Stimulated activated CD4-positive, alpha-beta T cell treated with anti-CD3 and anti-CD28 coated beads, Interleukin-15, amount 100 ng/mL, for 24 hours (primary cell): ENCODE results near the gene TBR1.

Experiments
- DNase-seq: peaks from one replicate; pipeline ENCODE4 v3.0.0-alpha.2; 2020

Gene TBR1

GRCh38 chr2:161415034-161415986 lies 787 bp upstream of the TBR1 start:
- peak; percentile 31 for DNase-seq

GRCh38 chr2:161416708-161417437 lies 776 bp downstream of the TBR1 start:
- DNase-seq, result peak; percentile 28

GRCh38 chr2:161417438-161418274 lies 1.6 kb downstream of the TBR1 start:
- DNase-seq, result no peak

- no peak for DNase-seq
These were observed 2.2 kb downstream of the TBR1 start for GRCh38 chr2:161418275-161418714.

- DNase-seq, result peak; percentile 26
These were observed 2.9 kb downstream of the TBR1 start for GRCh38 chr2:161418715-161419637.

GRCh38 chr2:161419638-161420190 lies 3.6 kb downstream of the TBR1 start:
- no peak for DNase-seq

- no peak for DNase-seq
These were observed 4.4 kb downstream of the TBR1 start for GRCh38 chr2:161420406-161421074.

- no peak for DNase-seq
These were observed 5.6 kb downstream of the TBR1 start for GRCh38 chr2:161421686-161422085.

GRCh38 chr2:161422816-161423403 lies 6.8 kb downstream of the TBR1 start:
- no peak for DNase-seq

- DNase-seq, result no peak
These were observed 7.6 kb downstream of the TBR1 start for GRCh38 chr2:161423421-161424393.

GRCh38 chr2:161424394-161424769 lies 8.3 kb downstream of the TBR1 start:
- no peak for DNase-seq

GRCh38 chr2:161424891-161425727 lies 9.0 kb downstream of the TBR1 start:
- no peak for DNase-seq

GRCh38 chr2:161425728-161426454 lies 9.8 kb downstream of the TBR1 start:
- no peak for DNase-seq

GRCh38 chr2:161426455-161426921 lies 10.4 kb downstream of the TBR1 start:
- no peak for DNase-seq

GRCh38 chr2:161426922-161427663 lies 11.0 kb downstream of the TBR1 start:
- peak; percentile 48 for DNase-seq
